Adrenal gland (tissue), 12 donors: Measurements from ENCODE around the gene ARMC6. TPM values are rescaled to one million over a fixed set of nuclear protein-coding genes. Genes with fewer than 3 reads are reported as not detected.

Source experiments
- DNase-seq, 7 donors: peaks; one replicate each; pipeline ENCODE4 v3.0.0-alpha.2; 2019 to 2020
- H3K27ac ChIP-seq, 5 donors: fragments of 200-600 bp; sonication (generic) in 4 of 5; 1 replicate in 3 of 5; 2 replicates in 2 of 5; pipeline versions ENCODE4 v1.5.1 to v1.8.0; 2016 to 2020; ENCODE audit warnings: mild to moderate bottlenecking in 1 of 5
- H3K27me3 ChIP-seq: fragments of 200-600 bp; 2 replicates; pipeline ENCODE4 v1.8.0; 2021
- H3K36me3 ChIP-seq, 2 donors: fragments of 200-600 bp; replicated peaks in 1 of 2; 1 replicate in 1 of 2; 2 replicates in 1 of 2; pipeline versions ENCODE4 v1.5.1 to v1.8.0; 2018 to 2022
- H3K4me1 ChIP-seq, 2 donors: fragments of 200-600 bp; replicated peaks in 1 of 2; 1 replicate in 1 of 2; 2 replicates in 1 of 2; pipeline versions ENCODE4 v1.5.1 to v1.8.0; 2018 to 2021
- H3K4me3 ChIP-seq, 4 donors: fragments of 200-600 bp; sonication (generic) in 3 of 4; one replicate each; pipeline ENCODE4 v1.5.1; 2016 to 2018
- H3K9me3 ChIP-seq, 3 donors: fragments of 200-600 bp; sonication (generic) in 1 of 3; replicated peaks in 1 of 3; 1 replicate in 2 of 3; 2 replicates in 1 of 3; pipeline versions ENCODE4 v1.5.1 to v1.8.0; 2016 to 2021
- CTCF ChIP-seq, 6 experiments: fragments of 450-650 bp in 4 of 6; fragments of 200-600 bp in 2 of 6; sonication (generic) in 1 of 6; IDR thresholded peaks; 1 replicate in 5 of 6; 2 replicates in 1 of 6; pipeline versions ENCODE4 v1.5.1 to v1.8.0; 2016 to 2021; ENCODE audit warnings: antibody characterized with exemption in 6 of 6, mild to moderate bottlenecking in 2 of 6, moderate library complexity in 1 of 6
- POLR2A ChIP-seq, 2 donors: fragments of 450-650 bp; IDR thresholded peaks; one replicate each; pipeline ENCODE4 v1.6.1; 2017; ENCODE audit warnings: antibody characterized with exemption in 2 of 2, mild to moderate bottlenecking in 2 of 2, moderate library complexity in 1 of 2
- WGBS, 4 donors: extraction: QIAGEN DNeasy Blood & Tissue Kit in 2 of 4; methylation state at CpG; one replicate each; pipeline versions ENCODE4 v1.1.5 to v1.1.7; 2013 to 2017; 5-methylcytosine and 5-hydroxymethylcytosine counted together
- intact Hi-C, 2 donors: fragments of 100-400 bp; cut with DNase I; formaldehyde crosslinking; loops; one replicate each; pipeline versions ENCODE4 v1.14.1 to v1.15.0; 2022 to 2023
- polyA plus RNA-seq, 3 donors: library from polyadenylated mRNA; stranded (reverse); fragments of 200-250 nt in 2 of 3; fragments of 350-450 nt in 1 of 3; fragmentation: Illumina TruSeq in 1 of 3; extraction: RNeasy Lipid Tissue Mini Kit (QIAGEN cat#74804) in 1 of 3; gene quantifications; one replicate each; pipeline ENCODE4 v1.2.3, GENCODE V29; 2013 to 2014
- total RNA-seq, 9 donors: library from RNA; depleted of rRNA in 4 of 9; stranded (reverse); fragments of >200 nt in 4 of 9; fragments of 120-200 nt in 1 of 9; fragmentation: NEBNext Ultra II Directional in 1 of 9; extraction: Animal tissue kit (Norgen Biotek cat#: 25700) in 1 of 9; gene quantifications; one replicate each; pipeline versions ENCODE4 v1.1.0 to v1.2.4, GENCODE V29; 2013 to 2023
- donor health status: healthy with polysubstance abuse.
- donor health status: Bipolar disorder and iron deficiency.
- donor health status: DM: yes; HTN: yes; CAD: no.
- donor health status: DM: no; HTN: no; CAD: no.
- donor health status: DM: no; HTN: no; CAD: no.
- donor health status: DM: yes; HTN: yes; CAD: no.

The ARMC6 gene
- total and polyA plus RNA-seq, 12 donors, result 16.7 to 39.3 (median 27.2) TPM

GRCh38 chr19:19059018-19059836, 25.8 kb downstream of the ARMC6 start:
- DNase-seq, result peak in 6 of 7 donors; percentile 60 to 78 (median 70)
- Histone ChIP-seq H3K9me3 (no peaks in the 10 kb centered on the region), H3K27ac (peak overlapping the region in 4 of 5 donors; percentile 32 to 75 (median 48)), H3K27me3 (no peaks in the 10 kb centered on the region), H3K36me3 (peaks cover 0 to 22% of the 10 kb centered on the region in 2 donors), H3K4me1 (peaks cover 9 to 22% of the 10 kb centered on the region in 2 donors), H3K4me3 (no peak overlapping the region)
- 40 to 55% (median 46%) methylated on average over 7 to 17 of the region's 17 CpGs for WGBS, 4 donors
- TF ChIP-seq CTCF (IDR thresholded peaks at IDR 0.05), result no peak
- TF ChIP-seq POLR2A (IDR thresholded peaks at IDR 0.05), result peak in 1 of 2 donors; percentile 14
- intact Hi-C loops, result loop anchor here (5.0 to 10.0 kb wide), 3 partner anchors 56 to 86 kb away; partner anchors contain the start of gene TMEM161A (in 1 of the 2)

DNA sequence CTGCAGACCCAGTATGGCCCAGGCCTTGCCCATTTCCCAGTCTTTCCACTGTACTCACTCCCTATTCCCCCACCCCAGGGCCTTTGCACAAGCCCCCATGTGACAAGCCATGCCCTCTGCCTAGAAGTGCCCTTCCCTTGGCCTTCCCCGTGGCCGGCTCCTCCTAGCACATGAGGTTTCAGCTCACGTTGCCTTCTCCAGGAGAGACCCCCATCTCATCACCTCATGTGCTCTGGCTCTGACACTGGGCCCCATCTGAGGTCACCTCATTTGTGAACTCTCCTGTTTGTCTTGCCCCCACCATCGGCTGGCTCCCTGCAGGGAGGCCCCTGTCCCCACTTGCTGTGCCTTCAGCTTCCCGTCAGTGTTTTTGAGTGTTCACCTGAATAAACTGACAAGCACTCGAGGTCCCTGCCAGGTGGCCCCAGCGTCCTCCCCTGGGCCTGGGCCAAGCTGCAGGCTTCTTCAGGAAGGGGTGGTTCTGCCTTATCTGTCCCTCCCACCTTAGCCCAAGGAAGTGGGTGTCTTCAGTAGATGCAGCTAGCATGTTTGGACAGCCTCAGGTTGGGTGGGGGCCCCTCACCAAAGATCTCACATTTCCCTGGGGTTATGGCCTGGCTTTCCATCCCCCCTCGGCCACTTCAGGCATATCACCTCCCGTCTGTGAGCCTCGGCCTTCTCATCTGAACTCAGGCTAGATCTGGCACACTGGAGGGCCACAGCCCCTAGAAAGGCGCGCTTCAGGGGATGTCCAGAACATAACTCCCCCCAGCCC, 26.6 kb downstream of the ARMC6 start:
- 84 to 90% (median 87%) methylated on average over 11 to 12 of the region's 12 CpGs for WGBS, 4 donors
- Histone ChIP-seq H3K36me3 (peaks cover 0 to 14% of the 10 kb centered on the region in 2 donors), H3K27ac (peak overlapping the region in 4 of 5 donors; percentile 16 to 75 (median 48)), H3K4me3 (no peak overlapping the region), H3K4me1 (peaks cover 17 to 28% of the 10 kb centered on the region in 2 donors), H3K9me3 (no peaks in the 10 kb centered on the region), H3K27me3 (no peaks in the 10 kb centered on the region)
- no peak for DNase-seq
- no peak for TF ChIP-seq CTCF (IDR thresholded peaks at IDR 0.05)
- no peak for TF ChIP-seq POLR2A (IDR thresholded peaks at IDR 0.05)
- intact Hi-C loops, result loop anchor here (5.0 to 10.0 kb wide), 3 partner anchors 55 to 85 kb away; partner anchors contain the start of gene TMEM161A (in 1 of the 2)

- Histone ChIP-seq H3K27me3 (no peaks in the 10 kb centered on the region), H3K4me3 (no peak overlapping the region), H3K9me3 (no peaks in the 10 kb centered on the region), H3K27ac (no peak overlapping the region), H3K36me3 (peaks cover 0 to 5% of the 10 kb centered on the region in 2 donors), H3K4me1 (peaks cover 22 to 35% of the 10 kb centered on the region in 2 donors)
- TF ChIP-seq CTCF (IDR thresholded peaks at IDR 0.05), result no peak
- no peak for TF ChIP-seq POLR2A (IDR thresholded peaks at IDR 0.05)
- WGBS, 4 donors, result 75 to 85% (median 78%) methylated on average over 3 to 8 of the region's 8 CpGs
- intact Hi-C loops, result no loop called here
- DNase-seq, result peak in 1 of 7 donors; percentile 17
Observed at GRCh38 chr19:19061506-19061905, 28.1 kb downstream of the ARMC6 start.
